HL-60 (cell line): Measurements from ENCODE around the gene ABCA7.

Experiments used
- GABPA ChIP-seq: IDR thresholded peaks from 2 replicates; pipeline ENCODE4 v1.6.1; 2012; ENCODE audit warnings: low read depth
- POLR2AphosphoS5 ChIP-seq: IDR thresholded peaks from 2 replicates; pipeline ENCODE4 v1.6.1; 2012; ENCODE audit warnings: low read depth
- REST ChIP-seq: IDR thresholded peaks from 2 replicates; pipeline ENCODE4 v1.6.1; 2012; ENCODE audit warnings: low read depth; ENCODE audit not compliant: insufficient replicate concordance
- TF ChIP-seq, protein P1 (sequence below): IDR thresholded peaks from one replicate; pipeline ENCODE4 v1.5.1; 2011; ENCODE audit warnings: low read length, control low read depth, inconsistent platforms; ENCODE audit not compliant: insufficient read depth

DNA sequence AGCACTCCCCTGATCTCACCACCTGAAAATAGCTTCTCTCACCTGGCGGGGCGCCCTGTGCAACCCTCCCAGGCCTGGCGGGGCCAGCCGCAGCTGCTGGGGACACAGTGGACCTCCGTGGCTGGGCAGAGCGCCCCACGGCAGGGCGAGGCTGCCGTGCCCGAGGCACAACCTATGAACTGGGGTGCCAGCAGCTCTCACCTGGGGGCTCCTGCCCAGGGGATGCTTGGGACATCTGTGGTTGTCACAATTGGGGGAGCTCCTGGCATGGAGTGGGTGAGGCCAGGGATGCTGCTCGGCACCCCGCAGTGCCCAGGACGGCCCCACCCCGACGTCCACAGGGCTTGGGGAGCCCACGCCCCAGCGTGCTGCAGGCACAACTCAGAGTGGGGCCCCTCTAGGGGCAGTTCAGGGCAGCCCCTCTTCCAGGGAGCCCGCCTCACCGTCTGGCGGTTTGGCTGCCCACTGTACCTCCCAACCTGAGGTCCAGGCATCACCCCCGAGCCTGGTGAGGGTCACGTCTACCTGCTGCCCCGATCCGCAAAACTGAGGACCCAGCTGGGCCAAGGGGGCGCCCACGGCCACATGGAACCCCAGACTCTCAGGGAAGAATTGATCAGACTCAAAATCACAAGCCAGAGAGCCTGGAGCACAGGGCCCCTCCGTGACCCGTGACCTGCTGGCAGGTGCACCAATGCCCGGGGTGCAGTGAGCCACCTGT, 24.7 kb upstream of the ABCA7 start:
- TF ChIP-seq GABPA (no peak), POLR2AphosphoS5 (no peak), REST (no peak)
- TF ChIP-seq, protein P1, sequence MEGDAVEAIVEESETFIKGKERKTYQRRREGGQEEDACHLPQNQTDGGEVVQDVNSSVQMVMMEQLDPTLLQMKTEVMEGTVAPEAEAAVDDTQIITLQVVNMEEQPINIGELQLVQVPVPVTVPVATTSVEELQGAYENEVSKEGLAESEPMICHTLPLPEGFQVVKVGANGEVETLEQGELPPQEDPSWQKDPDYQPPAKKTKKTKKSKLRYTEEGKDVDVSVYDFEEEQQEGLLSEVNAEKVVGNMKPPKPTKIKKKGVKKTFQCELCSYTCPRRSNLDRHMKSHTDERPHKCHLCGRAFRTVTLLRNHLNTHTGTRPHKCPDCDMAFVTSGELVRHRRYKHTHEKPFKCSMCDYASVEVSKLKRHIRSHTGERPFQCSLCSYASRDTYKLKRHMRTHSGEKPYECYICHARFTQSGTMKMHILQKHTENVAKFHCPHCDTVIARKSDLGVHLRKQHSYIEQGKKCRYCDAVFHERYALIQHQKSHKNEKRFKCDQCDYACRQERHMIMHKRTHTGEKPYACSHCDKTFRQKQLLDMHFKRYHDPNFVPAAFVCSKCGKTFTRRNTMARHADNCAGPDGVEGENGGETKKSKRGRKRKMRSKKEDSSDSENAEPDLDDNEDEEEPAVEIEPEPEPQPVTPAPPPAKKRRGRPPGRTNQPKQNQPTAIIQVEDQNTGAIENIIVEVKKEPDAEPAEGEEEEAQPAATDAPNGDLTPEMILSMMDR: no peak
